GM18858 (cell line): ENCODE data around the gene APC.

Source experiments
- ATAC-seq: cut with Tn5 transposase; IDR thresholded peaks from one replicate; pipeline ENCODE4 v1.9.1; 2021; ENCODE audit not compliant: unreplicated experiment

Gene APC

DNA sequence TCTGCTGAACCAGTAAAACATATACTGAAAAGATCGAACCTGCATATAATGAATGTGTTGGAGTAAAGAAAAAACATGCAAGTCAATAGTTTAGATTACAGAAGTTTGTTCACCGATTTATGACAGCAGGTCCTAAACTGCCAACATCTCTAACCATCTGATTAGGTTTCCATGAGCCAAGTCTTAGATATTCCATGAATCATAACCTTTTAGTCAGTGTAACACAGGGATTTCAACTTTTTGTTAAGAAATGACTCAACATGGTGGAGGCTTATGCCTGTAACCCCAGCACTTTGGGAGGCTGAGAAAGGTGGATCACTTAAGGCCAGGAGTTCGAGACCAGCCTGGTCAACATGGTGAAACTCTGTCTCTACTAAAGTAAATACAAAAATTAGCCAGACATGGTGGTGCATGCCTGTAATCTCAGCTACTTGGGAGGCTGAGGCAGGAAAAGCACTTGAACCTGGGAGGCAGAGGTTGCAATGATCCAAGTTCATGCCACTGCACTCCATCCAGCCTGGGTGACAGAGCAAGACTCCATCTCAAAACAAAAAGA, 38.7 kb downstream of the APC start:
- no peak for ATAC-seq

- ATAC-seq, result no peak
Measured at GRCh38 chr5:112779531-112779930, 41.8 kb downstream of the APC start.

- no peak for ATAC-seq
Measured at GRCh38 chr5:112784726-112785125, 47.0 kb downstream of the APC start.

GRCh38 chr5:112787261-112787660, 49.6 kb downstream of the APC start:
- no peak for ATAC-seq

GRCh38 chr5:112787896-112788295, 50.2 kb downstream of the APC start:
- ATAC-seq, result no peak

GRCh38 chr5:112793201-112793600, 55.5 kb downstream of the APC start:
- ATAC-seq, result no peak

- no peak for ATAC-seq
Measured at GRCh38 chr5:112794410-112794809, 56.7 kb downstream of the APC start.

- ATAC-seq, result no peak
Measured at GRCh38 chr5:112795342-112795741, 57.7 kb downstream of the APC start.

DNA sequence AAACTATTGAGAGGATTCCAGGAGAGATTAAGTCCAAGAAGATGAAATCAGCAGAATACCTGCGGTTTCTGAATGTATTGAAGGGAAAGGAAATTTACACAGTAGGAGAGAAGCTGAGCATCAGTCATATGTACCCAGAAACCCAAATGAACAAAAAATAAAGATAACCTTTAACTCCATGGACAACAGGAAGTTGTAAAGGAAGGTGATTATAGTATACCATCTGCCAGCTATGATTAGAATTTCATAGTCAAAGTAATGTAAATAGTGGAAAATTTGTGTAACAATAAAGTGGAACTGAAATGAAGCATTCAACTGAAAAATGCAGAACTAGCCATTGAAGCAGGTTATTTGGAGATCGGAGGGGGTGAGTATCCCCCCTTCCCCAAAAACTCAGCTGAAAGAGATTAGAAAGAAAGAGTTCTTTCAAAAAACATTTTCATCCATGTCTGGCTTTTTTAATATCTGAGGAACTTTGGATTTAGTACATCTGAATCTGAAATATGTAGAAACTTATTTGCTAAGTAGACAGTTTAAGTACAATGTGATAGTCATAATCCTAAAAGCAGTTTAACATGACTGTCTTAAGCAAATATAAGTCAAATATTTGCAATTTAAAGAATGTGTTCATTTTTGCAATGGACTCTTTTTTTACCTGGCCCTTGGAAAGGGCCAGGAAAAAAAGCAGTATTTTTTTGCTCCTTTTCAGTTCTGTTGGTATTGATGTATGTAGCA, 58.4 kb downstream of the APC start:
- no peak for ATAC-seq

GRCh38 chr5:112799661-112800060, 62.0 kb downstream of the APC start:
- no peak for ATAC-seq

- no peak for ATAC-seq
Measured at GRCh38 chr5:112800891-112801290, 63.2 kb downstream of the APC start.

DNA sequence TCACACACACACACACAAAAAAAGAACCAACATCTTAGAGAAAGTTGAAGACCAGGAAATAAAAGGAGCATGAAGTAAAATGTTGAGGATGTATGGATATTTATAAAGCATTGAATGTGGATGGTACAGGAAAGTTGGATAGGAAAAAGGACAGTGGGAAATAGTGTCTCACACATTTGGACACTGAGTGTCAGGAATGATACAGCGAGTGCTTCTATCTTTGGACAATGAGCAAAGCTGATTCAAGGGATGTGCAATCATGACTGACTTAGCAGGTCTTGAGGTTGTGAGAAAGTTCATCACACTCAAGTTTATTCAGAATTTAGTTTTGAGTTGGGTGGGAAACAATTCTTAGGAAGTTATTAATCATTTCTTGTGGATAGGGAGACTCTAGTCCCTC, 73.3 kb downstream of the APC start:
- no peak for ATAC-seq

DNA sequence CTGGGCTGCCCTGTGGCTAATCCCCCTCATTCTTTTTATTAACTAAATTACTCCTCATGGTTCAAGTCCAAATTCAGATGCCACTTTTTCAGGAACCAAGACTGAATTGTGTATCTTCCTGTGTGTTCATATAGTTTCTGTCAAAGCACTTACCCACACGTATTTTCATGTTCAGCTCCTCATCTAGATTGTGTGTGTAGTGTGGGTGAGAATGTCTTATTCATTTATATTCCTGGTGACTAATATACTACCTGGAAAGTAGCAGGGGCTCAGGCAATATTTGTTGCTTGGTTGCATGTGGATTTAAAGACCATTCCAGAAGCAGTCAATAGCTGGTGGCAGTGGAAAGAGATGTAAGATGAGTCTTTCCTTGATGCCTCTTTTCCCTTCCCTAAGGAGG, 74.9 kb downstream of the APC start:
- ATAC-seq, result no peak

DNA sequence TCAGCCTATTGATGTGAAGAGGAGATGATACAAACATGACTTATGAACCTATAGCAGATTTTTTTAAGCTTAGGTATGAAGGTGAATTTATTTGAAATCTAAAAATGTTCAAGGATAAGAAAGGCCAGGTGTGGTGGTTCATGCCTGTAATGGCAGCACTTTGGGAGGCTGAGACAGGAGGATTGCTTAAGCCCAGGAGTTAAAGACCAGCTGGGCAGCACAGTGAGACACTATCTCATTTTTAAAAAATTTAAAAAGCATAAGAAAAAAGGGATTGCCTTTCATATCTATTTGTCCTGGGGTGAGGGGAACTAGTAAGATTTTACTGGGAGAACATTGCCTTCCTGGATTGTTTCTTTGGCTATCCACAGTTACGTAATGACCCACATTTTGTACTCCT, 82.6 kb downstream of the APC start:
- no peak for ATAC-seq

DNA sequence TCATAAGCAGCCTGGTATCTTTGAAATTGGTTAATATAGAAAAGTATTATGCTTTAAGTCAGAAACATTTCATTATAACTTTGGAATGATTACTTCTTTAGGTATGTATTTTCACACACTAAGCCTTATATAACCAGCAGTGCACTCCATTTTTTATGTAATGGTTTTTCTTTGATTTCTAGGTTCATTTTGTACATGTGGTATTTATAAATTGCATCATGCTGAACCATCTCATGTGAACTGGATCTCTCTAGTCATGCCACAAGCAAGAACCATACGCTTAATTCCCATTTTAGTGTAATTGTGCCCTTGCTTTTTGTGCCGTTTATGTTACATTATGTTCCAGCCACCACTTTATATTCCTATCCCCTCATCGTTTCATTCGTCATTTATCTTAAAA, 84.8 kb downstream of the APC start:
- ATAC-seq, result no peak

DNA sequence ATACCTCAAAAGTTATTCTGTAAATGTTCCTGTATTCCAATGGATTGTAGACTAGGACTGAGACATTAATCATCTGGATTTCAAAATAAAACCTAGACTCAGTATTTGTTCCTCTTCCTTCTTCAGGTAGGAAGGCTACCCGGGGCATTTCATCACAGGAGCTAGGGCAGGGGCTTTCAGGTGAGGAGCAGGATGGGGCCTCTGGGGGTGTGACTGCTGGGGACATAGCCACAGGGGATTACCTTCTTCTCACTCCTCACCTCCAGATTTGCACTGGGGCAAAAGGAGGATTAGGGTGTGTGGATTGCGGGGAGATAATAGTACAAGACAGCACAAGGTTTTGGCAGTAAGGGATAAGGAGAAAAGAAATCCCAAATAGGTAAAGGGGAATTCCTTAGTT, 85.5 kb downstream of the APC start:
- no peak for ATAC-seq

- no peak for ATAC-seq
Measured at GRCh38 chr5:112823656-112824055, 86.0 kb downstream of the APC start.

DNA sequence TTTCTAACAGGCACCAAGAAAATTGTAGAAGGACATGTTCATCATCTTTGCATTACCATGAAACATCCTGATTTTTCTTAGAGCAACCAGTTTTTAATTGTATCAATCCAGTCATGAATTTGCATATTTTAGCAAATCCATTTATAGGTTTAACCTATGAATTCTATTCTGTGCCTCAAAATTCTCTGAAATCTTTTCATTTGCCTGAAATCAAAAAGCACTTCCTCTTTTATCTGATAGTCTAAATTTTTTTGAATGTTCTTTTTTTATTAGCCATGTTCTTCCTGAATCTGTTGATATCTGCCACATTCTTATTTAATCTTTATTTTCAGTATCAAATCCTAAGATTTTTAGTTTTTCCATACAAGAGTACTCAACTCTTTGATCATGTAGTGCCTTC, 86.5 kb downstream of the APC start:
- no peak for ATAC-seq

DNA sequence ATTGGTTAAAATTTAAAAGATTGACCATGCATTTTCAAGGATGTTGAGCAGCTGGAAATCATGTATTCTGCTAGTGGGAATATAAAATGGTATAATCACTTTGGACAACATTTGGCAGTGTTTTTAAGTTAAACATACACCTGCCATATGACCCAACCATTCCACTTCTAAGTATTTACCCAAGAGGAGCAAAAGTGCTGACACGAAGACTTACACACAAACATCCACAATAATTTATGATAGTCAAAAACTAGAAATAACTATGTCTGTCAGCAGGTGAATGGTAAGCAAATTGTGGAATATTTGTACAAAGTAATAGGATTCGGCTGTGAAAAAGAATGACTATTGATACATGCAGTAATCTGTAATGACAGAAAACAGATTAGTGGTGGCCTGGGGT, 92.7 kb downstream of the APC start:
- ATAC-seq, result no peak

DNA sequence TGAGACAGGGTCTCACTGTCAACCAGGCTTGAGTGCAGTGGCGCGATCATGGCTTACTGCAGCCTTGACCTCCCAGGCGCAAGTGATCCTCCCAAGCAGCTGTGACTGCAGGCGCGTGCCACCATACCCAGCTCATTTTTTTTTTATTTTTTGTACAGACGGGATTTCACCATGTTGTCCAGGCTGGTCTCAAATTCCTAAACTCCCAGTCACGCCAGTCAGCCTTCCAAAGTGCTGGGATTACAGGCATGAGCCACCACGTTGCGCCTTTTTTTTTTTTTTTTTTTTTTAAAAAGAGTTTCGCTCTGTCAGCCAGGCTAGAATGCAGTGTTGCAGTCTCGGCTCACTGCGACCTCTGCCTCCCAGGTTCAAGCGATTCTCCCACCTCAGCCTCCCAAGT, 96.3 kb downstream of the APC start:
- ATAC-seq, result no peak

GRCh38 chr5:112844489-112844888, 106.8 kb downstream of the APC start:
- no peak for ATAC-seq

DNA sequence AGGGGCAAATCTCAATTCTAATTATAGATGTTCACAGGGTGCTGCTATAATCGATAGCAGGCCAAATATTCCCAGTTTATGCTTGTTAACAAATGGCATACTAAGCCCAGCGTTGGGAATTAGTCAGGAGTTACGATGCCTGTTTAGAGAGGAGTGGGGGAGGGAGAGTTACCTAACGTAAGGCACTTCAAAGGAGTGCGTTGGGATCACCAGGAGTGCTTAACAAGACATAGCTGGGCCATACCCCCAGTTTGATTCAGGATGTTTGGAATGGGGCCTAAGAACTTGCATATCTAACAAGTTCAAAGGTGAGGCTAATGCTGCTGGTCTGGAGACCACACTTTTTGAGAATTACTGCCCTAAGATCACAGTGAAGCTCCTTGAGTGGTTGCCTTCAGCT, 108.9 kb downstream of the APC start:
- ATAC-seq, result no peak

DNA sequence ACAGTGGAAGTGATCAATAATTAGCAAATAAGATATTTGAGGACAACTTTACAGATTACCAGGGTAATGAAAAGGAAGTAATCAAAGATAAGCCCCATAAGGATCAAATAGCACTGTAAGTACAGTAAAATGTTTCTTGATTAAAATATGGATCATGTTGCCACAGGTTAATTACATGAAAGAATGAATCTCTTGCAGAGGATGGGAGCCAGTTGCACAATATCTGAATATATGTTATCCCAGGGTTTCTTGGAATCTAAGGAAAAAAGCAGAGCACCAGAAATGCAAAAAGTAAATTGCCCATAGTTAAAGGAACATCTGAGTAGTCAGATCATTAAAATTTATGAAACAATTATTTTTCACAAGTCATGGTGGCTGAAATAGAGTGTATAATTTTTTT, 109.6 kb downstream of the APC start:
- ATAC-seq, result no peak
